Measurements from ENCODE around the gene RTN4.

GRCh38 chr2:54981385-54981784 is 68.9 kb downstream of the RTN4 start:
- no peak for TF ChIP-seq CTCF (IDR thresholded peaks at IDR 0.05; ENCODE audit: low read depth, low read length, poor library complexity, severe bottlenecking)
- TF ChIP-seq EZH2phosphoT487 (IDR thresholded peaks at IDR 0.05; ENCODE audit: borderline replicate concordance, low read length) = no peak

Data from DOHH2 (cell line).